CD1c-positive myeloid dendritic cell (primary cell): ENCODE data around the gene KIF5A.

Experiments used
- DNase-seq: peaks from one replicate; pipeline ENCODE4 v3.0.0-alpha.2; 2016; ENCODE audit errors: extremely low spot score

The KIF5A gene

GRCh38 chr12:57632073-57632957 is 82.5 kb downstream of the KIF5A start:
- DNase-seq, result no peak

DNA sequence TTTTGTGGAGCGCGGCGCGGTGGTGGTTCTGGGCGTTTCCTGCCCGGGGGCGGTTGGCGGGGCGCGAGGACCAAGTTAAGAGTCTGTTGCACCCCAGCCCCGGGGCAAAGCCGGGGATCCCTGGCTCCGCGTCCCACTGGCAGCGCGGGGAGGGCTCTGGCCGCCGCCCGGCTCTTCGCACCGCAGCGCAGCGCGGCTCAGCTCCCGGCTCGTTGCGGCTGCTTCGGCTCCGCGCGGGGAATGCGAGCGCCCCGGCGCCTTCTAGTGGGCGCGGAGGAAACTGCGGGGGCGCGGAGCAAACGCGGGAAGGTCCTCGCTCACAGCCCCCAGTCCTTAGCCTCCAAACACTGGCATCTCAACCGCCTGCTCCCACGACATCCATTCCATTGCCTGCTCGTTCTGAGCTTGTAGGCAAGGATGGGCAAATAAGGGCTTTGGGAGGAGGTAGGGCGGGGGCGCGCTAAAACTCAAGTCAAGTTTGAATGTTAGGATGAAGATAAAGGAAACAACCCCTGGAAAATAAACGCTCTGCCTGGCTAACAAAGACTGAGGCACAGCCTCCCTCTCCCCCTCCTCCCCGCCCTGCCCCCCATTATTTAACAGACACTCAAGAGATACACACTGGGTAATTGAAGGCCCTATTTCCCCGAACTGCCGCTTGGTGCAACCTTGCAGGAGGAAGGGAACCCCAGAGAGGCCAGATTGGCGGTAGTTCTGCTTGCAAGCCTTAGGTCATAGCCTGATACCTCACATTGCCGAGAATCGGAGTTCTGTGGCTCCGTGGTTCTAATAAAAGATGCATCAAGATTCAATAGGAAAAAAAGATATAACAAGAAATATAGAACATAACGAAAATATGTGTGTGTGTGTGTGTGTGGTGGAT is 83.4 kb downstream of the KIF5A start, which contains the start of gene B4GALNT1:
B4GALNT1 (minus strand) TSS at position 244 of the 883 bp plus-strand sequence. CDS start 1,069 bp downstream, outside the sequence.
- peak; percentile 71 for DNase-seq
